Tibial nerve (tissue), 4 donors: ENCODE measurements around the gene COG5.

Source experiments
- CTCF ChIP-seq, 5 experiments: fragments of 200-600 bp in 3 of 5; fragments of 450-650 bp in 2 of 5; sonication (generic) in 3 of 5; IDR thresholded peaks; one replicate each; pipeline ENCODE4 v1.5.1; 2016 to 2019; ENCODE audit warnings: antibody characterized with exemption in 5 of 5, mild to moderate bottlenecking in 3 of 5, moderate library complexity in 2 of 5
- EP300 ChIP-seq, 2 donors: sonication (generic); formaldehyde crosslinking; IDR thresholded peaks; one replicate each; pipeline ENCODE4 v1.6.1; 2017; ENCODE audit warnings: antibody characterized with exemption in 2 of 2, mild to moderate bottlenecking in 1 of 2
- POLR2A ChIP-seq, 2 donors: fragments of 450-650 bp; IDR thresholded peaks; one replicate each; pipeline ENCODE4 v1.6.1; 2017; ENCODE audit warnings: antibody characterized with exemption in 2 of 2, mild to moderate bottlenecking in 2 of 2, moderate library complexity in 2 of 2

DNA sequence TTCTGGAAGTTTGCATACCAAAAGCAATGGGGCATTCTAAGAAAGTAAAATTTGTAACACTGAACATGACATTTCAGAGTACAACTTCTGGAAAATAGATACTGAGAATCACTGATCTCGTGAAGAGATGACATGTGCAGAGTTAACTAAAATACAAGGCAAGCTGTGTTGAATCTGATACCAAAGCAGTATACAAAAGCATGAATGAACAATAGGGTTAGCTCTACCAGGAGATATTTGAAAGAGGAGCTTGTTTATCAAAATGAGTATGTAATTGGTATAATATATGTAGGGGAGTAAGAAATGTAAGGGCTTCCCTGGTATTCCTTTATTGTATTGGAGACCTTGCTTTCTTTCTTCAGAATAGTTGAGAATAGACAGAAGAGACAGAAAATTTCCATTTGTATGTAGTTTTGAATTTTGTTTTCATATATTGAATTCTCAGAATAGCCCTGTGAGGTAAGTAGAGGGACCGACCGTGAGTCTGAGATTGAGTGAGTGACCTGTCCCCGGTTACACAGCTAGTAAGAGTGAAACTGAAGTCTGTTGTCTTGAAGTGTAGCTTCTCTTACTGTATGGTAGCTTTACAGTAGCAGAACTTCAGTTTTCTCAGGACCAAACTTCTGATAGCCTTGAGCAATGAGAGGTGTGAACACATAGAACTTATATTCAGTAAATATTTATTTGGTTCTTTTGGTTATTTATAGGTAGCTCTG is 389.9 kb downstream of the COG5 start:
- no peak for TF ChIP-seq POLR2A (IDR thresholded peaks at IDR 0.05)
- TF ChIP-seq CTCF (IDR thresholded peaks at IDR 0.05), result no peak
- no peak for TF ChIP-seq EP300 (IDR thresholded peaks at IDR 0.05)
